Right forelimb (tissue), 1 donor: ENCODE data around the gene PPID.
"Not testable (repeated sequence)": the region's sequence is repeated elsewhere in the genome, so short reads cannot be mapped to it uniquely, and the experiment has no call there.

Source experiments
- DNase-seq: peaks from one replicate; pipeline ENCODE4 v3.0.0-alpha.2; 2018

The PPID gene

DNA sequence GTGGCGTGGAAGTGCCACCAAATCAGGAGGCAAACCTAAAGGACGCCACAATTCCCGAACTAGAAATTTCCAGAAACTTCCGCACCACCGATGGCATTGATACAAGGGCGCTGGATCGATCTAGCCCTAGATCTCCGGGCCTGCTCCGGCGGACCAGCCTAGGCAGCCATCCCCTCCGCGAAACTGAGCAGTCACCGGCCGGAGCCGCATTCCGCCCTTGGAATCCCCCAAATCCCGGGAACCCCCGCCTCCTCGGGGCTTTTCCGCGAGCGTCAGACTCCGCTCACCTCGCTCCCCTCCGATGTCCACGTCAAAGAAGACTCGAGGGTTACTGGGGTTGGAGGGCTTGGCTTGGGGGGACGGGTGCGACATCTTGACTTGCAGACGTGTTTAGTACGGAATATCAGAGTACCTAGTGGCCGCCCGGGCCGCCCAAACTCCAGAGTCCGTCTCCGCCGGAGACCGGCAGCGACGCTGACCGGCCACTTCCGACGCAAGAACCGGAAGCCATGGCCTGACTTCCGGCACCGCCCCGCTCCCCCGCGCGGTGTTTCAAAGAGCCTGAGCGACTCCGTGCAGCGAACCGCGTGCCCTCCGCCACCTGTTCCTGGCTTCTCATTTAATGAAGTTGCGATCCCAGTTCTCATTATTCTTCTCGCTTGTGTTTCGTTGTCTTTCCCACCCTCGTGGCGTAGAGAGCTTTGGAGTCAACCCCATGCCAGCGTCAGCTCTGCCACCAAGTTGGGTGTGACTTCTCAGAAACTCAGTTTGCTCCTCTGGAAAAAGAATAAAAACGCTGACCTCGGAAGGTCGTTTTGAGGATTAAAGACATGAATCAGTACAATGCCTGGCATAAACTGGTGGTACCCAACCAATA is at the start of gene PPID:
PPID (minus strand) TSS at position 480 of the 877 bp plus-strand sequence; CDS start at position 372, 108 bp downstream.
- DNase-seq: peak; percentile 94

DNA sequence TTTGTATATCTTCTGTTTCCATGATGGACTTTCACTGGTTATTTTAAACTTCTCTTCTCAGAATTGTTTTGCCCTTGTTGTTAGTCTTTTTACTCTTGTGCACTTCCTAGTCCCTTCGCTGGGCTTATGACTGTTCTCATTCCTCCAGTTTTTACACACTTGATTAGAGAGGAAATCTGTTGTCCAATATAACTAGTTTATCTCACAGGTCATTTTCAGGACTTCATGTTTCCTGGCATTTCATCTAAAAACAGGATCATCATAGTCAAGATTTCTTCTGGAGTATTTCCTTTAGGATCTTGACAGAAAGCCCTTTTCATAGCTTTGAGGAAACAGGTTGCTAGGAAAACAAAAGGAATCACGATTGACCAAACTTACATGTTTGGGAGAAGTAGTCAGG is 48.6 kb upstream of the PPID start:
- no peak for DNase-seq

DNA sequence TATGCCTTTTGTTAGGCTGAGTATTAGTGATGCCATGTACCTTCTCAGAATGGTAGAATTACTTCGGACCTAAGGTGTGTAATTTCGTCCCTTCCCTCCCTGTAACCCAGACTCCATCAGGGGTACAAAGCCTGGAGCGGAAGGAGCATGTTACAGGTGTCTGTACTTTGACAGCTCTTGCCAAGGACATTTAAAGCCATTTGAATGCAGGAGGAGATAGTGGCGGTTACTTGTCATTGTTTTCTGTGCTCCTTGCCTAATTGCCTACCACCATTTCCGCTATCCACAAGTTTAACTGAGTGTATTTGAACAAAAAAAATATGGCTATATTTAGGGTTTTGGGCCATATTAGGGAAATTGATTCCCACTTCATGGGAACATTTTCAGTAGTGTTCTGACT is 47.5 kb upstream of the PPID start:
- DNase-seq: no peak

GRCh38 chr4:158769175-158769921 is 46.2 kb upstream of the PPID start:
- DNase-seq: peak; percentile 74

DNA sequence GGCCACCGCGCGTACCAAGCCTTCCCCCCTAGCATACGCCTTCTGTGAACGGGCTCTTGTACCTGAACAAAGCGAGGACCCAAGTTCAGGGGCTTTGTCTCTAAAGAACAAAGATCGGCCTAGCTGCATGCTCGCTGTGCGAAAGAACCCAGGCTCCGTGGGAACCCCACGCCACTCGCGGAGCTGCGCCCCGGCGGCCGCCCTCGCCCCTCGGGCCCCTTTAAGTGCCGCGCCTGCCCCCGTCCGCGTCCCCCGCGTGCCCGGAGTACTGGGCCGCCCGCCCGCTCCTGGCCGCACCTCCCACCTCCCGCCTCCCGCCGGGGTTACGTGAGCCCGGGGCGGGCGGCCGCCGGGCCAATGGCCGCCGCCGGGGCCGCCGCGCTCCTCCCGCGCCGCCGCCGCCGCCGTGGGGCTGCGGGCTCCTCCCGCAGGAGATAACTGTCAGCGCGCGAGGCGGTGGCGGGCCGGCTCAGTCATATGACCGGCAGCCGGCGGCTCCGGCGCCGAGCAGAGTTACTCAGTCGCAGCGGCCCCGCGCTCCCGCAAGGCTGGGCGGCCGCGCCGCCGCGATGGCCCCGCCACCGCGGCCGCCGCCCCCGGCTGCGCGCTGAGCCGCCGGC is 45.5 kb upstream of the PPID start, which contains the start of gene FNIP2:
FNIP2 (plus strand) TSS at position 472 of the 620 bp plus-strand sequence. CDS start 187 bp downstream, outside the sequence.
- peak; percentile 88 for DNase-seq

GRCh38 chr4:158767451-158767850 is 44.3 kb upstream of the PPID start:
- DNase-seq: no peak

- DNase-seq: no peak
Measured at GRCh38 chr4:158766434-158767044, 43.3 kb upstream of the PPID start.

DNA sequence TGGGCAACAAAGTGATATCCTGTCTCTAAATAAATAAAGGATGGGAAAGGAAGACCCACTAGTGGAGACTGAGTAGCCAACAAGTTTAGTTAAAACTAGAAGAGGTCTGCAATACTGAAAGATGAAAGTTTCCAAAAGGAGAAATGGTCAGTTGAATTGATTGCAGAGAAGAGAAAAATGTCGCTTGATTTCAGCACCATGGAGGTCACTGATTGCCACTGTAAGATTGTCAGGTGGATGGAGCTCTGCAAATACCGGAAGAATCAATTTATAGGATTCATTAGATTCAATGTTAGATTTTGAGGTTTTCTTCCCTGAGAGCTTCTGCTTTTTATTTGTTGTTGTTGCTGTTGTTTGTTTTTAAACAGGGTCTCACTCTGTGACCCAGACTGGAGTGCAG is 40.3 kb upstream of the PPID start:
- no peak for DNase-seq

DNA sequence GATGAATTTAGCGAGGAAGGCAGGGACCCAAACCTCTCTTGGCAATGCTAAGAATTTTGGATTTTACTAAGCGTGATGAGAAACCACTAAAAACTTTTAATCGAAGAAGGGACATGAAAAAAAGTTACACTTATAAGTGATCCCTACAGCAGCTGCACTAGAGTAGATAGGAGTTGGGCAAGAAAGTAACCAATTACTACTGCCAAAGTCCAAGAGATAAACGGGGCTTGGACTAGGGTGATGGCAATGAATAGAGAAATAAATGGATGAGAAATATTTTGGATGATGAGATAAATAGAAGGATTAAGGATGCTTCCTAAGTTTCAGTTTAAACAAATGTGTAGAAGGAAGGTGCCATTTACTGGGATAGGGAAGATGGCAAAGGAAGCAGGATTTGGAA is 39.4 kb upstream of the PPID start:
- DNase-seq: no peak

DNA sequence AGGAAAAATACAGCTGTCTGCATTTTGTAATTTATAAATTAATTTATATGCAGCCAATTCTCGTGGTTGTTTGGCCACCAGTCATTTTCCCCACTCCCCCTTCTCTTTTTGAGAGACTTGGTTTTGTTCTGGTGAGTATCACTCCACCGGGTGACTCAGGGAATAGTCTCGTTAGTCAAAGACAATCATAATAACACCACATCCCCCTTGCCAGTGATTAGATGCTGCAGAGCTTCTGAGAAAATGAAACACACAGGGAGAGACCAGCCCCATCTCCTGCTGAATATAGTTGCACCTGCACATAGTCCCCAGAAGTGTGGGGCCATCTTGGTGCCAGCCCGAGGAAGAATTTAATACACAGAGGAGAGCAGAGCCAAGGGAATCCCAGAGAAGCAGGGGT is 37.7 kb upstream of the PPID start:
- no peak for DNase-seq

GRCh38 chr4:158759539-158759938 is 36.3 kb upstream of the PPID start:
- DNase-seq: not testable (repeated sequence)

DNA sequence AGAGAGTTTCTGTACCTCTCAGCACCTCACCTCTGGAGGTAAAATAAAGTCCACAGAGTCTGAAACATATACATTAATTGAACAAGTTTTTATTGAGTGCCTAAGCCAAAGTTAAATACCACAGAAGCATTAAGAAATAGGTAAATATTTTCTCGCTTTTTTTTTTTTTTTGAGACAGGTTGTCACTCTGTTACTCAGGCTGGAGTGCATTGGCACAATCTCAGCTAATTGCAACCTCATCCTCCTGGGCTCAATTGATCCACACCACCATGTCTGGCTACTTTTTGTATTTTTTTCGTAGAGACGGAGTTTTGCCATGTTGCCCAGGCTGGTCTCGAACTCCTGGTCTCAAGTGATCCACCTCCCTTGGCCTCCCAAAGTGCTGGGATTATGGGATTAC is 35.5 kb upstream of the PPID start:
- no peak for DNase-seq

DNA sequence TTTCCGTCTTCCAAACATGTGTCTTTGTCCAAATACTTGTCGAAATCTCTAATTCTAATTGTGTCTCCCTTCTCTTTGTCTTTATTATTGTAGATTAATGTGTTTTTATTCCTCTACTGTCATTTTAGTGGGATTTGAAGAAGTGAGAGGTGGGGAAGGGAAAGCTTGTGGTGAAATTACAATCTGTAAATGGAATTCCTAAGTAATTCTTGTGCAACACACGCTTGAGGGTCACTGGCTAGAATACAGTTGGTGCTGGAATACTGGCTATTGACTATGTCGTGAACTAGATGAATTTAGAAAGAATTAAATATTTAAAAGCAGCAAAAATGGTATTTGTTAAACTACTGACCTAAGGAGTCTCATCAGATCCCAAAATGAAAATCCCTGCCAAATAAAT is 34.9 kb upstream of the PPID start:
- no peak for DNase-seq

GRCh38 chr4:158756588-158756987 is 33.4 kb upstream of the PPID start:
- no peak for DNase-seq

DNA sequence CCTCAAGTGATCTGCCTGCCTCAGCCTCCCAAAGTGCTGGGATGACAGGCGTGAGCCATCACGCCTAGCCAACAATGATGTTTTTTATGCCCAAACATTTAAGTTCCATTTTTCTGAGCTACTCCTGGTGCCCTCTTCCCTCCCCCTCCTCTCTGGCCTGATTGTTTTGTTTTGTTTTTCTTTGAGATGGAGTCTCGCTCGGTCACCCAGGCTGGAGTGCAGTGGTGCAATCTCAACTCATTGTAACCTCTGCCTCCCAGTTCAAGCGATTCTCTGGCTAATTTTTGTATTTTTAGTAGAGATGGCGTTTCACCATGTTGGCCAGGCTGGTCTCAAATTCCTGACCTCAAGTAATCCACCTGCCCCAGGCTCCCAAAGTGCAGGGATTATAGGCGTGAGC is 32.6 kb upstream of the PPID start:
- not testable (repeated sequence) for DNase-seq

DNA sequence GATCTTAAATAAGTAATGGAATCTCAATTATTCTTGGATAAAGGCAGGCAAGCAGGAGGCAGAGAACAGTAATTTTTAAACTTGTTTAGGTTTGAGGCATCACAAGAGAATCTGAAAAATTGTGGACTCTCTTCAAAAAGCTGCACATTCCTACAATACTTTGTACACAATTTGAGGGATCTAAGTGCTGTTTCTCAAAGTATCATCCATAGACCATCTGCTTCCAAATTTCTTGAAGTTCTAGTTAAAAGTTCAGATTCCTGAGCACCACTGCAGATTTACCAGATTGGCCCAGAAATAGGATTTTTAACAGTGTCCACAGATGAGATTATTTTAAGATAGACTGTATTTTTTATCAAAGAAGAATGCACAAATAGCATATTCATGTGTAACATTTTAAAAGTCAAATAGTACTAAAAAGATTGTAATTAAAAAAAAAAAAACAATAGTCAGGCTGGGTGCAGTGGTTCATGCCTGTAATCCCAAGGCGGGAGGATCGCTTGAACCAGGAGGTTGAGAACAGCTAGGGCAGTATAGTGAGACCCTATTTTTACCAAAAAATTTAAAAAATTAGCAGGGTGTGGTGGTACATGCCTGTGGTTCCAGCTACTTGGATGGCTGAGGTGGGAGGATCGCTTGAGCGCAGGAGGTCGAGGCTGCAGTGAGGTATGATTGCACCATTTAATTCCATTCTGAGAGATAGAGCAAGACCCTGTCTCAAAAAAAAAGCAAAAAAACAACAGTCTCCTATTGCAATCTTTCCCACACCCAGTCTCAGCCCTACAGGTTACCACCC is 31.4 kb upstream of the PPID start:
- DNase-seq: no peak

- DNase-seq: no peak
Measured at GRCh38 chr4:158750379-158750778, 27.2 kb upstream of the PPID start.

GRCh38 chr4:158746537-158746936 is 23.3 kb upstream of the PPID start:
- not testable (repeated sequence) for DNase-seq

DNA sequence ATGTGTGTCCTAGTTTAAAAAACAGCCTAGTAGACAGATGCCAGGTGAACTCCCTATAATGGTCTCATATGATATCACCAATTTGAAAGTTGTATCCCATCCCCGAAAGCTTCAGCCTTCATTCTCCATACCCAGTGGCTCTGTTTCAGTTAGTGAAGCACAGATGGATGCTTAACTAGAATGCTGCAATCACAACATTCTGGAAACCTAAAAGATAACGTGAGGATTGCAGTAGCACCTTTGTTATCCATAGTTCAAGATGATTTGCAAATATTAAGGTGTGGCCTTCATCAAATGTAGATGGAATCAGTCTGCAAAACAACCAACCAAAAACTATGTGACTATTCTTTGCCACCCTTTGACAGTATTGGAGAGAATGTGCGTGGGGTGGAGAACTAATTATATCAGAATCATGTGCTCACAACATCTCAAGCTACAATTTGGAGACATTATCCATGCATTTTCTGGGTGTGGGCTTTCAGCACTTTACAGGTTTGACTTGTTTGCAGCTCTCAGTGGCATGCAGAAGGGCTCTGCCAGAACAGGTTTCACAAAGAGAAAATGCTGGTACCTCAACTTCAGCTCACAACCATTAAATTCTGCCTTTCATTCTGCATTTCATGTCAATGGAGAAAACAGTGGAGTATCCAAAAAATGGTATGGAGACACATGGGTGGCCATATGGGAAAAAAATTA is 18.3 kb upstream of the PPID start:
- DNase-seq: no peak

DNA sequence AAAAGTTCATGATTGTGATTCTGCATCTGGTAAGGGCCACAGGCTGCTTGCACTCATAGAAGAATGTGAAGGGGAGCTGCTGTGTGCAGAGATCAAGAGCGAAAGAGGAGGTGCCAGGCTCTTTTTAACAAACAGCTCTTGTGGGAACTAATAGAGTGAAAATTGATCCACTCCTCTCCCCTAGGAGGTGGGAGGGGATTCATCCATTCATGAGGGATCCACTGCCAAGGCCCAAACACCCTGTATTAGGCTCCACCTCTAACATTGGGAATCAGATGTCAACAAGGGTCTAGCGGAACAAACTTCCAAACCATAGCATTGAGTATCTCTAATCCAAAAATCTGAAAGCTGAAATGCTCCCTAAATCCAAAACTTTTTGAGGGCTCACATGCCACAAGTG is 16.4 kb upstream of the PPID start:
- DNase-seq: no peak

DNA sequence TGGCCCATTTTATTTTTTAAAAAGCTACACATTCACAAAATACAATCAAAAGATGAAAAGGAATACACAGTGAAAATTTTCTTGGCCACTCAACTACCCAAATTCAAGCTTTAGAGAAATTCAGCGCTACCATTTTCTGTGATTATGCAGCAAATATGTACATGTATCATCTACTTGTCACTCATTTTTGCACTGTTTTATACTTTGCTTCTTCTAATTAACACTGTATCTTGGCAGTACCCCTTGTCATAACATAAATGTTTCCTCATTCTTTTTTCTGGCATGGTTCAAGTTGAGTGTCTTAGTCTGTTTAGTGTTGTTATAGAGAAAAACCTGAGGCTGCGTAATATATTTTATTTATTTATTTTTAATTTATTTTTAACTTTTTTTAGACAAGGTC is 15.7 kb upstream of the PPID start:
- DNase-seq: no peak
